Left kidney (tissue), 2 donors: Measurements from ENCODE around the gene ASIP. TPM values are rescaled to one million over a fixed set of nuclear protein-coding genes. Genes with fewer than 3 reads are reported as not detected.

ENCODE experiments used
- DNase-seq: peaks from one replicate; pipeline ENCODE4 v3.0.0-alpha.2; 2013
- polyA plus RNA-seq: library from polyadenylated mRNA; unstranded; fragments of 120-200 nt; gene quantifications from one replicate; pipeline ENCODE4 v1.2.1, GENCODE V29; 2013; ENCODE audit not compliant: insufficient read length

The ASIP gene
- polyA plus RNA-seq, 1 donor, result 0.70 TPM

DNA sequence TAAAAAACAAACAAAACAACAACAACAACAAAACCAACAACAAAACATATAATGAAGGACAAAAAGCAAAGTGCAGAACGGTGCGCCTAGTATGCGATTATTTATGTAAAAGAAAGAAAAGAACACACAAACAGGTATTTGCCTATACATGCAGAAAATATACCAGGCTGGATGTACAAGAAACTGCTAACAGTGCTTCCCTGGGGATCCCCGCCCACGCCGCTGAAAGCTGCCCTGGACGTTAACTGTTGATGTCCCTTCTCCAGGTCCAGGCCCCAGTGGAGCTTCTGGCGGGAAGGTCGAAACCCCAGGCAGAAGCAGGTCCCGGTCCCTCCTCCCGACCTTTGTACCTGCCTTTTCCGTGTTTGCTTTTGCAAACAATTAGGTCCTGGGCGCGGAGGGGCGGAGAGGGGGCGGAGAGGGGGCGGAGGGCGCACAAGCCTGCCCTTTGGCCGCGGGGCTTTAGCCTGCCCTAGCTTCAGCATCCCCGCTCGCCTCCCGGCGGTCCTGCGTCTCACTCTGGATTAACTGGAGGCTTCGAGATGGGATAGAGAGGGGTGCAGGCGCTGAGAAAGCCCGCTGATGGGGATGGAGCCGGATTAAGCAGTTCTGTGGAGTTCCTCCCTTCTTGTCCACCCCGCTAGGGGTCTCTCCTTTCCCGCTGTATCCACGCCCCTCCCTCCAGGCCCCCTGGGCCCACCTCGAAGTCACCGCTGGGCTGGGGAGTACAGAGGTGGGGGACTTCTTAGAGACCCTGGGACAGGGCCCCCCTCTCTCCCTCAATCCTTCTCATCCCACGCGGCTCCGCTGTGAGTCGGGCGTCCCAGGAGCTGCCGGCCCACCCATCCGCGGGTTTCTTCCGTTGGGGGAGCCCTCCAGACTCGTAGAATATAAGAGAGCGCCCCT is 70.1 kb downstream of the ASIP start:
- no peak for DNase-seq

DNA sequence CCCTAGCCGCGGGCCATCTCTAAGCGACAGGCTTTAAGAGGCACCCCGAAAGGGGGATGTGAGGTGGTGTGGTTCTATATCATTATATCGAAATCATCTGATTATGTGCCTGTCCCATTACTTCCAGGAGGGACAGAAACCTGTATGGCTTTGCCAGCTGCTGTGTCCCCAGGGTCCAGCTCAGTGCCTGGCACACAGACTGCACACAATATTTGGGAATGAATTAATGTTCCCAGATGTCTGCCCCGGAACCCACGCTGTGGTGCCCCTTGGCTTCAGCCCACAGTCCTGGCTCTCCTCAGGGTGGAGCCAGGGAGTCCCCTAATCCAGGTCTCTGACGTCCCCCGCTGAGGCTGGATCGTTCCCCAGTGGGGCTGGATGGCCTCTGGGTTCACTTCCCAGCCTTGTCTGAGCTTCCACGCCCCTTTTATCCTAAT is 70.8 kb downstream of the ASIP start:
- no peak for DNase-seq

DNA sequence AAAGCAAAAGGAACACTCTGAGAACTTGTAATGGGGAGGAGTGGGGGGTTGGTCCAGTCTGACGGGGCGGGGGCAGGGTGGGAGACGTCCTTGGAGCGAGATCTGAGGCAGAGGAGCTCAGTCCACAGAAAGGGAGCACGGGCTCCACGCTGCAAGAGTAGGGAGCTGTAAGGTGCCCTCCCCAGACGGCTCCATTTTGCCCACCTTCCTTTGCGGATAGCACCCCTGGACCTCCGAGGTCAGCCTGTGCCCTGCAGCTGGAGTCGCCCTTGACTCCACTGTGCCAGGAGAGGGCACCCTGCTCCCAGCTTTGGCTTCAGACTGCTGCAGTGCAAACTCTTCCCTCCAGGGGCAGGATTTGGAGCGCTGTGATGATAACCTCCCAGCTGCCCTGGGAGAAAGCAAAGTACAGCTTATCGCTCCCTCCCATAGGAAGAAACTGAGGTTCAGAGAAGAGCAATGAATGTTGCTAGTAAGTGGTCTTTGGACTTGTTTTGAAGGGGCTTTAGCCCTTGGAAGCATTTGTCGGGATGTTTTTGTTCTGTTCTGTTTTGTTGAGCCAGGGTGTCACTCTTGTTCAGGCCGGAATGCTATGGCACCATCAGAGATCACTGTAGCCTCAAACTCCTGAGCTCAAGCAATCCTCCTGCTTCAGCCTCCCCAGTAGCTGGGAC is 71.5 kb downstream of the ASIP start:
- DNase-seq, result peak; percentile 86

DNA sequence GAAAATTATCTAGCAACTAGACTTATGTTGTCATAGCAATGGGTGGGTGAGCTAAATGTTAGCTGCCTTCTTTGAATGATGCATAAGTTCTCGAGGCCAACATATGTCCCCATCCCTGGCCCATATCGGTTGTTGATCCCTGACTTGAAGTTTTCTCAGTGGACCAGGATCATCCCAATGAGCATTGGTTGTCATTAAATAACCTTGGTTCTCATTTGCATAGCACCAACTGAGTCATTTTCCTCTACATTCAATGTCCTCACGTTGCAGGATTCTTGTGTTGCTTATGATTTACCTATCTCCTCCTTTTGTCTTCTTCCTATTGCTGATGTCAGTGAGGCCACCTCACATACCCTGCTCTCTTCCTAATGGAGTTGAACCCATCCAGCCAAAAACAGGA is 74.0 kb downstream of the ASIP start:
- DNase-seq, result no peak

DNA sequence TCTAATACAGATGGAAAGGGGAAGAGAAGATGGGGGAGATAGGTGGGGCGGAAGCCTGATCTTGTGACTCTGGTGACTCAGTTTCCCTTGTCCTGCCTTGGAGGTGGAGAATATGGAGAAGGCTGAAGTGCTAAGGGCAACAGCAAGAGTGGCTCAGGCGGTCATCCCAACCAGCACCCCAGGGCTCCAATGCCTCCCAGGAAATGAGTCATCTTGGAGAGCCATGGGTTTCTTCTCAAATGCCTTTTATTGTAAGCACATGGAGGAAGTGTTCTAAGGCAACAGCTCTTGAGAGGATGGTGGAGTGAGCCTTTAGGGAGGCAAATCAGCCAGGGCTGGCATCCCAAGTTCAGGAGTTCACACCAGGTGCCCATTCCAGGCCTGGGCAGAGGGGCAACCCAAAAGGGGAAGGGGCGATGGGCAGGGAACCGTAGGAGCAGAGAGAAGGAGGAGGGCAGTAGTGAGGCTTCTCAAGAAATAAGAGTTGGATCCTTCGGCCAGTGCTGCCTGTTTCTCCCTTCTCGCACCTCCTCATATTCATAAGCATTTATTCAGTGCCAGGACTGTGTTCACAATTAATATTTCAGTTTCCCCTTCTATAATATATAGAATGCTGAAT is 75.1 kb downstream of the ASIP start:
- DNase-seq, result no peak

Other genes with a start within 250 kb of the ASIP start
- gene RALY, start 247.5 kb upstream of the ASIP start, polyA plus RNA-seq, result 144 TPM
- gene EIF2S2, start 129.2 kb upstream of the ASIP start, polyA plus RNA-seq, result 50.6 TPM
- gene AHCY, start 61.9 kb downstream of the ASIP start, polyA plus RNA-seq, result 179 TPM
- 58.8 TPM for gene ITCH, start 121.8 kb downstream of the ASIP start, polyA plus RNA-seq